ENCODE measurements around the gene SESN2. TPM values are rescaled to one million over a fixed set of nuclear protein-coding genes. Genes with fewer than 3 reads are reported as not detected.

SESN2 gene
- 6.5 to 10.0 TPM (median 8.7 TPM) in 5 replicates for total RNA-seq (2022; extraction: Qiagen RNA extraction; ENCODE audit: low read depth)

GRCh38 chr1:28259252-28259933, at the start of gene SESN2:
SESN2 (plus strand) TSS chr1:28259518; CDS start chr1:28259848, 330 bp downstream.

GRCh38 chr1:28232558-28233263, 26.6 kb upstream of the SESN2 start, which contains the start of gene DNAJC8:
DNAJC8 (minus strand) TSS chr1:28233029; CDS start chr1:28232998, 31 bp downstream.

GRCh38 chr1:28235755-28236655, 23.3 kb upstream of the SESN2 start, which contains the start of gene ATP5IF1:
ATP5IF1 (plus strand) TSS chr1:28236124; CDS start chr1:28236184, 60 bp downstream.

Other genes with a start within 250 kb of the SESN2 start
- gene EYA3, start 170.9 kb upstream of the SESN2 start, total RNA-seq (2022; extraction: Qiagen RNA extraction; ENCODE audit: low read depth) = 5.5 to 6.6 TPM (median 6.5 TPM) in 5 replicates
- 0.23 to 0.26 TPM (median 0.23 TPM) in 5 replicates for gene PTAFR, start 82.8 kb upstream of the SESN2 start, total RNA-seq (2022; extraction: Qiagen RNA extraction; ENCODE audit: low read depth)
- 68.0 to 81.7 TPM (median 72.7 TPM) in 5 replicates for gene DNAJC8, start 26.5 kb upstream of the SESN2 start, total RNA-seq (2022; extraction: Qiagen RNA extraction; ENCODE audit: low read depth)
- 164 to 185 TPM (median 172 TPM) in 5 replicates for gene ATP5IF1, start 23.4 kb upstream of the SESN2 start, total RNA-seq (2022; extraction: Qiagen RNA extraction; ENCODE audit: low read depth)
- 14.9 to 16.7 TPM (median 16.2 TPM) in 5 replicates for gene MED18, start 69.5 kb downstream of the SESN2 start, total RNA-seq (2022; extraction: Qiagen RNA extraction; ENCODE audit: low read depth)
- 15.5 to 25.4 TPM (median 21.5 TPM) in 5 replicates for gene PHACTR4, start 110.2 kb downstream of the SESN2 start, total RNA-seq (2022; extraction: Qiagen RNA extraction; ENCODE audit: low read depth)
- gene RCC1, start 246.5 kb downstream of the SESN2 start, total RNA-seq (2022; extraction: Qiagen RNA extraction; ENCODE audit: low read depth) = 75.3 to 82.4 TPM (median 80.5 TPM) in 5 replicates